Thyroid gland (tissue), 4 donors: ENCODE measurements around the gene RRM2.

ENCODE experiments used
- POLR2A ChIP-seq, 2 donors: fragments of 450-650 bp; IDR thresholded peaks; one replicate each; pipeline ENCODE4 v1.6.1; 2017; ENCODE audit warnings: antibody characterized with exemption in 2 of 2, mild to moderate bottlenecking in 2 of 2, moderate library complexity in 1 of 2
- TF ChIP-seq, protein P1 (sequence below), 6 experiments: fragments of 200-600 bp in 3 of 6; fragments of 450-650 bp in 3 of 6; sonication (generic) in 3 of 6; IDR thresholded peaks; one replicate each; pipeline ENCODE4 v1.5.1; 2016 to 2019; ENCODE audit warnings: antibody characterized with exemption in 6 of 6, mild to moderate bottlenecking in 2 of 6, inconsistent platforms in 1 of 6, moderate library complexity in 1 of 6

- TF ChIP-seq, protein P1, sequence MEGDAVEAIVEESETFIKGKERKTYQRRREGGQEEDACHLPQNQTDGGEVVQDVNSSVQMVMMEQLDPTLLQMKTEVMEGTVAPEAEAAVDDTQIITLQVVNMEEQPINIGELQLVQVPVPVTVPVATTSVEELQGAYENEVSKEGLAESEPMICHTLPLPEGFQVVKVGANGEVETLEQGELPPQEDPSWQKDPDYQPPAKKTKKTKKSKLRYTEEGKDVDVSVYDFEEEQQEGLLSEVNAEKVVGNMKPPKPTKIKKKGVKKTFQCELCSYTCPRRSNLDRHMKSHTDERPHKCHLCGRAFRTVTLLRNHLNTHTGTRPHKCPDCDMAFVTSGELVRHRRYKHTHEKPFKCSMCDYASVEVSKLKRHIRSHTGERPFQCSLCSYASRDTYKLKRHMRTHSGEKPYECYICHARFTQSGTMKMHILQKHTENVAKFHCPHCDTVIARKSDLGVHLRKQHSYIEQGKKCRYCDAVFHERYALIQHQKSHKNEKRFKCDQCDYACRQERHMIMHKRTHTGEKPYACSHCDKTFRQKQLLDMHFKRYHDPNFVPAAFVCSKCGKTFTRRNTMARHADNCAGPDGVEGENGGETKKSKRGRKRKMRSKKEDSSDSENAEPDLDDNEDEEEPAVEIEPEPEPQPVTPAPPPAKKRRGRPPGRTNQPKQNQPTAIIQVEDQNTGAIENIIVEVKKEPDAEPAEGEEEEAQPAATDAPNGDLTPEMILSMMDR (IDR thresholded peaks at IDR 0.05), result no peak
- TF ChIP-seq POLR2A (IDR thresholded peaks at IDR 0.05), result no peak
Observed at GRCh38 chr2:10144771-10145518, 22.4 kb downstream of the RRM2 start.
